ENCODE results near the gene EGLN2. TPM values are rescaled to one million over a fixed set of nuclear protein-coding genes. Genes with fewer than 3 reads are reported as not detected.

Gene EGLN2
- total and polyA plus RNA-seq, 9 of the 15 experiments (the other 6 are each of a cell fraction or from before 2014, with no cell fraction given), result 9.6 to 114 (median 71.0) TPM

DNA sequence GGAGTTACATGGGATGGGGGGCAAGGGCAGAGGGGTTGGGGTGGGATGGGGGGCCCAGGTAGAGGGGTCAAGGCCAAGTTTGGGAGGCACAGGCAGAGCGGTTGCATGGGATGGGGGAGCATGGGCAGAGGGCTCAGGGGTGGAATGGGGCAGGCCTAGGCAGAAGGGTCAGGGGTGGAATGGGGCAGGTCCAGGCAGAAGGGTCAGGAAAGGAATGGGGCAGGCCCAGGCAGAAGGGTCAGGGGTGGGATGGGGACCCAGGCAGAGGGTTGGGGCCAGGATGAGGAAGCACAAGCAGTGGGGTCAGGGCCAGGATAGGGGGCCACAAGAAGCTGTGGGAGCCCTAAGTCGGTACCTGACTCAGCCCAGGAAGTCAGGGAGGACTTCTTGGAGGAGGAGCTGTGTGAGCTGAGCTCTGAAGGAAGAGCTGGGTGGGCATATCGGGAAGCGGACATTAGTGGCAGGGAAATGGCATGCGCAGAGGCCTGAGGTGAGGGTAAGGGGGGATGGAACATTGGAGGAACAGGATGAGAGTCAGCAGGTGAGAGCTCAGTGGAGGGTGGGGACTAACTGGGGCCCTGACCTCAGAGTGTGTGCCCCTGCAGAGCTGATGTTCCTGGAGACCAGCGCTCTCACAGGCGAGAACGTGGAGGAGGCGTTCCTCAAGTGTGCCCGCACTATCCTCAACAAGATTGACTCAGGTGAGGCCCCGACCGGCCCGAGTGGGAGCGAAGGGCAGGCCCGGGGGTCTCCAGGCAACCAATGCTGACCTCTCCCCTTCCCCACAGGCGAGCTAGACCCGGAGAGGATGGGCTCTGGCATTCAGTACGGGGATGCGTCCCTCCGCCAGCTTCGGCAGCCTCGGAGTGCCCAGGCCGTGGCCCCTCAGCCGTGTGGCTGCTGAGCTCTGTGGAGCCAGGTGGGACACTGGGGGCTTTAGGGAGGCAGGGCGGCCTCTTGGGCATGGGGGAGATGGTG is 12.6 kb upstream of the EGLN2 start:
- POLR2A ChIA-PET, result interaction anchor here (0.8 to 1.3 kb wide), 4 partner anchors 8 to 22 kb away, joined by 3 to 8 read pairs (median 4); partner anchors contain the start of gene RAB4B
- H3K36me3 ChIP-seq (ENCODE audit: control insufficient read depth, insufficient read depth, low read length), result no peaks in the 10 kb centered on the region

More for the DNA sequence above, 12.6 kb upstream of the EGLN2 start:
- Histone ChIP-seq H3K27ac (ENCODE audit: extremely low read depth, low read depth, low read length) (no peak overlapping the region), H2AFZ (ENCODE audit: low read depth, low read length) (no peak overlapping the region), H3K4me2 (ENCODE audit: insufficient read depth, low read length) (no peak overlapping the region), H3K79me2 (ENCODE audit: control insufficient read depth, insufficient read depth, low read length) (no peaks in the 10 kb centered on the region), H3K27me3 (ENCODE audit: control insufficient read depth in 2 of 2, insufficient read depth in 2 of 2, low read length in 2 of 2) (no peaks in the 10 kb centered on the region), H3K4me1 (replicated peaks in 1 of 2; ENCODE audit: control insufficient read depth in 2 of 2, insufficient read depth in 2 of 2, low read length in 2 of 2) (peaks cover 0 to 13% of the 10 kb centered on the region in 2 experiments; a peak in 2 of 5 replicates), H3K9me1 (ENCODE audit: control insufficient read depth, insufficient read depth, low read length) (no peaks in the 10 kb centered on the region), H4K20me1 (replicated peaks; ENCODE audit: control insufficient read depth, insufficient read depth, low read length) (no peaks in the 10 kb centered on the region), H3K9ac (ENCODE audit: insufficient read depth in 1 of 2, low read depth in 2 of 2, low read length in 2 of 2) (peak overlapping the region in 1 of 2 experiments; percentile 78; a peak in 2 of 4 replicates), H3K9me3 (replicated peaks; ENCODE audit: control insufficient read depth, insufficient read depth, low read depth, low read length) (no peaks in the 10 kb centered on the region), H3K4me3 (no peak overlapping the region)
- no peak for FAIRE-seq
- TF ChIP-seq GABPB2 (CRISPR knock-in tag; conservative IDR thresholded peaks at IDR 0.05) (no peak), RBFOX2 (IDR thresholded peaks at IDR 0.05; ENCODE audit: low read depth, low read length) (0 out of 2 replicates have a peak, but pooled peaks have one; percentile 8), KHSRP (IDR thresholded peaks at IDR 0.05) (no peak), ZFP36 (IDR thresholded peaks at IDR 0.05; ENCODE audit: low read depth, low read length, partially characterized antibody) (peak; percentile 89), NCOA6 (IDR thresholded peaks at IDR 0.05) (no peak), ZBTB17 (CRISPR knock-in tag; IDR thresholded peaks at IDR 0.05) (no peak), RBBP5 (IDR thresholded peaks at IDR 0.05; ENCODE audit: borderline replicate concordance, insufficient read depth, low read length, poor library complexity, severe bottlenecking) (no peak), CBX3 (IDR thresholded peaks at IDR 0.05; ENCODE audit: borderline replicate concordance in 1 of 2, low read length in 2 of 2) (no peak), ZBTB8A (IDR thresholded peaks at IDR 0.05; ENCODE audit: partially characterized antibody) (no peak)
- TF ChIP-seq, protein P1, sequence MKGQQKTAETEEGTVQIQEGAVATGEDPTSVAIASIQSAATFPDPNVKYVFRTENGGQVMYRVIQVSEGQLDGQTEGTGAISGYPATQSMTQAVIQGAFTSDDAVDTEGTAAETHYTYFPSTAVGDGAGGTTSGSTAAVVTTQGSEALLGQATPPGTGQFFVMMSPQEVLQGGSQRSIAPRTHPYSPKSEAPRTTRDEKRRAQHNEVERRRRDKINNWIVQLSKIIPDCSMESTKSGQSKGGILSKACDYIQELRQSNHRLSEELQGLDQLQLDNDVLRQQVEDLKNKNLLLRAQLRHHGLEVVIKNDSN (CRISPR knock-in tag; IDR thresholded peaks at IDR 0.05), result no peak
- TF ChIP-seq, protein P2, sequence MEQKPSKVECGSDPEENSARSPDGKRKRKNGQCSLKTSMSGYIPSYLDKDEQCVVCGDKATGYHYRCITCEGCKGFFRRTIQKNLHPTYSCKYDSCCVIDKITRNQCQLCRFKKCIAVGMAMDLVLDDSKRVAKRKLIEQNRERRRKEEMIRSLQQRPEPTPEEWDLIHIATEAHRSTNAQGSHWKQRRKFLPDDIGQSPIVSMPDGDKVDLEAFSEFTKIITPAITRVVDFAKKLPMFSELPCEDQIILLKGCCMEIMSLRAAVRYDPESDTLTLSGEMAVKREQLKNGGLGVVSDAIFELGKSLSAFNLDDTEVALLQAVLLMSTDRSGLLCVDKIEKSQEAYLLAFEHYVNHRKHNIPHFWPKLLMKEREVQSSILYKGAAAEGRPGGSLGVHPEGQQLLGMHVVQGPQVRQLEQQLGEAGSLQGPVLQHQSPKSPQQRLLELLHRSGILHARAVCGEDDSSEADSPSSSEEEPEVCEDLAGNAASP (IDR thresholded peaks at IDR 0.05), result no peak
- BruUV-seq (replicated peaks), result no TSS peak
- in situ Hi-C loops (cut with MboI) (no loop called here), intact Hi-C loops (cut with micrococcal nuclease) (no loop called here)
- WGBS (ENCODE audit: insufficient coverage, low coverage, missing lambda C conversion rate), result 80% methylated on average over 19 of the region's 25 CpGs
- DNase-seq (ENCODE audit: extremely low read depth in 1 of 4, low spot score in 3 of 4), result no peak
- ATAC-seq, result no peak; the same call in 2 of the 3 replicates
- CTCF ChIA-PET (ENCODE audit: low intra/inter-chr PET ratio), result no interaction called here

All from K562 (cell line).